DMS153 treated with DMSO at 0.1 percent for 48 hours (cell line): Measurements from ENCODE around the gene ESR2.
"Not testable (repeated sequence)": the region's sequence is repeated elsewhere in the genome, so short reads cannot be mapped to it uniquely, and the experiment has no call there.

Source experiments
- DNase-seq: peaks from one replicate; lab custom pipeline; 2025; ENCODE audit not compliant: unreplicated experiment; lab: John Stamatoyannopoulos, UW

The ESR2 gene

DNA sequence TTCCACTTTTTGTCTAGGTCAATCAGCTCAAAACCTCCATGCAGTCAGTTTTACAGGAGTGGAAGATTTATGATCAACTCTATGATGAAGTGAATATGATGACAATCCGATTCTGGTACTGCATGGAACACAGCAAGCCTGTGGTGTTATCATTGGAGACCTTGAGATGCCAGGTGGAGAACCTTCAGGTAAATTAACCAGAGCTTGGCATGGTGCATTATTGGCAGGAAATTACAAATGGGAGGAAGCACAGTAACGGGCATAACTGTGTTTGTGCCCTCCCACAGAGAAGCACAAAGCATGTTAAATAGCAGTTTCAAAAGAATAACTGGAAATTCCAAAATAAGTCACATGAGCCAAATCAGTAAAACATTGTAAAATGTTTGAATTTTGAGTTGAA lies 135.6 kb downstream of the ESR2 start:
- no peak for DNase-seq

DNA sequence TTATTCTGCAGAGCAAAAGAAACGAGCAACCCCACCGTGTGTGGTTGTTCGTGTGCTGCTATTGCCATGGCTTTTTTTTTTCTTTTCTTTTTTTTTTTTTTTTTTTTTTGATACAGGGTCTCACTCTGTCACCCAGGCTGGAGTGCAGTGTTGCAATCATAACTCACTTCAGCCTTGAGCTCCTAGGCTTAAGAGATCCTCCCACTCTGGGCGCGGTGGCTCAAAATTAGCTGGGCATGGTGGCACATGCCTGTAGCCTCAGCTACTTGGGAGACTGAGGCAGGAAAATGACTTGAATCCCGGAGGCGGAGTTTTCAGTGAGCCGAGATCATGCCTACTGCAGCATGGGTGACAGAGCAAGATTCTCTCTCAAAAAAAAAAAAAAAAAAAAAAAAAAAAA lies 144.2 kb downstream of the ESR2 start:
- no peak for DNase-seq

DNA sequence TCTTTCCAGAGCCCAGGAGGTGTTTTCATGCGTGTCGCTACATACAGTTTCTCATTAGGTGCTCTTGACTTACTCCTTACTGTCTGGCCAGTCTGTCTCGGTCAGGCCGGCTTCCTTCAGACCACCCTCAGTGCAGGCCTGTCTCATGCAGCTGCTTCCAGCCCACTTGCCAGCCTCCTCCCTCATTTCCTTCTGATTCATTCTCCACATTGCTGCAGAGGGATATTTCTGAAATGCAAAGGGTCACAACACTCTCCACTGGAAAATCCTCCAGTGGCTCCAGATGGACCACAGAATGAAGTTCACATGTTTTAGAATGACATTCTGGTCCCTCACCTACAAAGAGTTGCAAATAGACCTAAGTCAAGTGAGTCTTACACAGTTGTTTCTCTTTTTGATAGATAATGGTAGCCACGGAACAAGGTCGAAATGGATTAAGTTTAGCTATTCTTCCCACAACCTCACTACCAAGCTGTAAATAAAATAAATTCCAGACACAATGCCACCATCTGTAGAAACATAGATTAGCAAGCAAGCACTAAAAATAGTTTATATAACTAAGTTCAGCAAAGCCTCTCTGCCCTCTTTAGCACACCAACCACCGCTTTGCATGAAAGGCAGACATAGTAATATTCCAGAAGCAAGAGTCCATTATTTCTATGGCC lies 146.9 kb downstream of the ESR2 start:
- no peak for DNase-seq

DNA sequence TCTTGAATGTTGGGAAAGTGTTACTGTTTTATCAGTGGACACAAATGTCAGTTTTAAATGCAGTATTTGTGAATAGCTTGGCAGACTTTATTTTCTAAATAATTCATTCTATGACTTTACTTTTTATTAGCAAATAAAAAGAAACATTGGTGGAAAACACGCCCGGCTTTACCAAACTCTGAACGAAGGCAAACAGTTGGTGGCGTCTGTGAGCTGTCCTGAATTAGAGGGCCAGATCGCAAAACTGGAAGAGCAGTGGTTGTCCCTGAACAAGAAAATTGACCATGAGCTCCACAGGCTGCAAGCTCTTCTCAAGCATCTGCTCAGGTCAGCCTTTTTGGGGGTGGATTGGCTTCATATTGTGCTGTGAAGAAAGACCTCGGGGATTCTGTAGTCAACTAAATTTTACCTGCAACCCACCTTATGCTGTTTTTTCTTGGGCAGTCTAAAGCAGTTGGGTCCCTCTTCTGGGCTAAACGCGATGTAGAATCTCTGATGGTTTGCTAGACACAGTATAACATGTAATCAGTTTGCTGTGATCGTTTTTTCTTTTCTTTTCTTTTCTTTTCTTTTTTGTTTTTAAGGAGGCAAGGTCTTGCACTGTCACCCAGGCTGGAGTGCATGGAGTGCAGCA lies 156.4 kb downstream of the ESR2 start:
- DNase-seq, result no peak

DNA sequence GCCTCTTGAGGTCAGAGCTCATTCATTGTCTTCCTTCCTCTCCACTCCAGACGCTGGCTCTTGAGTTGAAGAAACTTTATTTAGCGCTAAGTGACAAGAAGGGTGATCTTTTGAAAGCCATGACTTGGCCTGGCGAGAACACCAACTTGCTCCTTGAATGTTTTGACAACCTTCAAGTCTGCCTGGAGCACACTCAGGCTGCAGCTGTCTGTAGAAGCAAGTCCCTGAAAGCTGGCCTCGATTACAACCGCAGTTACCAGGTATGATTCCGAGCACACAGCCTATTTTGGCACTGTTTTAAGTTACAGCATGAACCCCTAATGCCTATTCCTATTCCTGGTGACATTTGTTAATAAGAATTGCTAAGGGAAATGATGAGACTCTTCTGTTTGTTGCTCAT lies 167.6 kb downstream of the ESR2 start:
- DNase-seq, result no peak

DNA sequence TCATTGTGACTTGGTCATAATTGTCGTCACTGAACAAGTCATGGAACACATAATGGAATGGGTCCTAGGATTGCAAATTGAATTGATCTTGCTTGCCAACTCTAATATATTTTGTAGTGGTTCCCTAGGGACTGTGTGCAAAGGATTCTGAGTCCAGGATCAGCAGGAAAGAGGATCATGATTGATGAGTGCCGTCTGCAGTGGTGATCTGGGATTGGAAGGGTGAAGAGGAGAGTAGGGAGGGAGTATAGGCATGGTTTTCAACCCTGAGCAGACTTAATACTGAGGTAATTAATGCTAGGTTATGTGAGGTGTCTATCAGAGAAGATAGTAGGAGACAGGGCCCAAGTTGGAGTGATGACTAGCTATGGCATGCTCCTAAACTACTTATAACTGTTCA lies 168.9 kb downstream of the ESR2 start:
- DNase-seq, result no peak

DNA sequence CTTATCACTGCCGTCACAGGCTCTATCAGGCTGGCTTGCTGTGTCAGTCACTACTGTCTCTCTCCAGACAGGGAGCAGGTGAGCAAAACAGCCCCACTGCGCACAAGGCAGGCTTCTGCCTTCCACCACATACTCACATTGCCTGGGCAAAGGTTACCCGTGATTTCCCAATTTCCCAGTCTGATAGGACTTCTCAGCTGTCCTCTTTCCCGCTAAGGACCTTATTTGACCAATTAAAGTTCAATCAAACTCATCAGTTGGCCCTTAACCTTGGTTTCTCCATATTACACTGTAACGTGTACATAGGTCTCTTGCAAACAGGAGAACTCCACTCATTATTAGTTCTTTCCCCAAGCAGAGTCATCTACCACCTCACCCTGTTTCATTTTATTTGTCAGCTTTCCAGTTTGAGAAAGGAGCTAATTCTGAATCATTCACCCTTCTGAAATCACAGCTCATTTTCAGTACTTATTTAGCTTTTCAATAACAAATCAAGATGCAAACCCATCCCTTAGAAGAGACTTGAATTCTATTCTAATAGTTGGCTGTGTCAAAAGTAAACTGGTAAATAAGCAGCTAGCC lies 170.8 kb downstream of the ESR2 start:
- DNase-seq, result no peak

DNA sequence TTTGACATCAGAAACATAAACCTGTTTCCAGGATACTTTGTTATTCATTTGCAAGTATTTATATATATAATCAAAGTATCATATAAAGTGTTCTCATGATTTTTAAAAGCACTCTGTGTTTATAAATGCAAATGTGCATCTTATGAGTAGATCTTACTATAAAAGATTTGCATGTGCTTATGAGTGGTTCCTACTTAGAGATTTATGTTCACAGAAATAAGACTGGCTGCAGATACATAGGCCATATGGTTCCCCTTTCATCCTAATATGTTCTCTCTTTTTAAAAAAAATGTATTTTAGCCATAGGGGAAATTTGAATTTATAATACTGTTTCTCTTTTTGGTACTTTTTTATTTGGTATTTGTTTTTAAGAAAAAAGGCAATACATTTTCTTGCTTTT lies 174.2 kb downstream of the ESR2 start:
- DNase-seq, result no peak

DNA sequence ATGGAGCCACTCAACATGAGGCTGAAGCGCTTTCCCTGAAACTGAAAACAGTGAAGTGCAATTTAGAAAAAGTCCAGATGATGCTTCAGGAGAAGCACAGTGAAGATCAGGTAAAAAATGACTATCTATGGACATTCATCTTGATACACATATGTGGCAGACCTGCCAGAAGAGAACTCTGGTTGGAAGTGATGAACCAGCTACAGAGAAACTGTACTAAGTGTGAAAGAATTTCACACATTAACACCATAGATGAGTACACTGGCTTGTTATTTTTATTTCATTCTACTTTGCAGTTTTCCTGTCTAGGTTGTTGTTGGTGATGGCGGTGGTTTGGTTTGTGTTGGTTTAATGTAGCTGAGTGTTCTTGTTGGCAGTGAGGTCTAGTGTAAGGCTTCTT lies 174.7 kb downstream of the ESR2 start:
- no peak for DNase-seq

DNA sequence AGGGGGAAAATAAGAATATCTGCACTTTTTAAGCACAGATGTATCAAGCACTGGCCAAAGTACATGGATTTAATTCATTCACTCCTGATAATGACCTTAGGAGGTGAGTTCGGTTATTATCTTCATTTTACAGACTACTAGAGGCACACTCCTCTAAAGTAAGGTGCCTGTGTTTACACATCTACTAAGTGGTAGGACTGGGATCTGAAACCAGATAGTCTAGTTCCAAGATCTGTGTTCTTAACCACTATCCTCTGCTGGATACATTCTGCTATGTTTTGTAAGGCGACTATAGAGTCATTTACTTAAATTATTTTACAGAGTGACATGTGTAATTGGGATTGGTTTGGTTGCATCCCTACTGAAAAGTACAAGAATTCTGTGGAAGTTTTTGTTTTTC lies 175.3 kb downstream of the ESR2 start:
- DNase-seq, result no peak

DNA sequence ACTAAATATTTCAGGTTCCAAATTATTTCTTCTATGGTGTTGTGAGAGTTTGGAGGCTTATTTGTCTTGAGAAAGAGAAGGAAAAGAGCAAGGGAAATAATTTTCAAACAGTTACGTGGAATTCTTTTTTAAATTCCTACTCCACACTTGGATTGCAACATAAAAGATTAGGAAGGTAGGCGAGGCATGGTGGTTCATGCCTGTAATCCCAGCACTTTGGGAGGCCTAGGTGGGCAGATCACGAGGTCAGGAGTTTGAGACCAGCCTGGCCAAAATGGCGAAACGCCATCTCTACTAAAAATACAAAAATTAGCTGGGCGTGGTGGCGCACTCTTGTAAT lies 175.8 kb downstream of the ESR2 start:
- DNase-seq, result not testable (repeated sequence)

DNA sequence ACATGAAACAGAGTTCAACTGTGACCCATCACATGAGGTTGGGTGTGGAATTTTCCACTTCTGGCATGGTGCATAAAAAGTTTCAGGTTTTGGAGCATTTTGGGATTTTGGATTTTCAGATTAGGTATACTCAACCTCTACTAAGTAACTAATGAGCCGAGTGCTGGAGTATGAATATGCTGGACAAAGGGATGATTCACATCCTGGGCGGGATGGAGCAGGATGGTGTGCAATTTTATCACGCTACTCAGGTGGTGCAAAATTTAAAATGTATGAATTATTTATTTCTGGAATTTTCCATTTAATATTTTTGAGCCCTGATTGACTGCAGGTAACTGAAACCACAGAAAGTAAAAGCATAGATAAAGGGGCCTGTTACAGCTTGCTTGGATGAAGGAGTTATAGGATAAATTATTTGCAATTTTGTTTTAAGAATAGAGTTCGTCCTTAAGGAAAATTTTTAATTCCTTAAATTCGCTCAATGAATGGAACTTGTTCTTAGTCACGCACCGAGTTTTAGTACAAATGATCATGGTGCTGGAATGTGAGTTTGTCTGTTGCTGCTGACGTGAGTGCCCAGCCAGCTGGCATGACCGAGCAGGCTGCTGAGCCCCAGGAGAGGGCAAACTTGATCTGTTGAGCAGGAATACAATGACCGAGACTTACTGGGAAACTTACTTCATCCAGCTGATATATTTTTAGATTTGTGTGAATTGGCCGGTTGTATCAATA lies 176.3 kb downstream of the ESR2 start:
- DNase-seq, result no peak

DNA sequence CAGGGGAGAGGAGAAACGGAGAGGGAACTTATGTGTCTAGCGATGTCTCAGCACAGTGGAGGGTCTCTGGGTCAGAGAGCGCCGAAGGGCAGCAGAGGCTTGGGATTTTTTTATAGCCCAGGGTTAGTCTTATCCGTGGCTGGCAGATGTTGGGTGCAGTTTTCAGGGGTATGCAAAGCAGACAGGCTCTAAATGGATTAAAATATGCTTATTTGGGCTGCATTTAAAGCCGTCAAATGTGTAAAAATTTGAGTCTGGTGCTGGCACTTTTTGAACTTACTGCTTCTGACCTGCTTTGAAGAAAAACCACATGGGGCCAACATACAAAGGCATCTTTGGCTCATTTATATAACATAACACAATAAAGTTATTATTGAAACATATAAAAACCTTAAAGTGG lies 178.8 kb downstream of the ESR2 start:
- DNase-seq, result no peak

DNA sequence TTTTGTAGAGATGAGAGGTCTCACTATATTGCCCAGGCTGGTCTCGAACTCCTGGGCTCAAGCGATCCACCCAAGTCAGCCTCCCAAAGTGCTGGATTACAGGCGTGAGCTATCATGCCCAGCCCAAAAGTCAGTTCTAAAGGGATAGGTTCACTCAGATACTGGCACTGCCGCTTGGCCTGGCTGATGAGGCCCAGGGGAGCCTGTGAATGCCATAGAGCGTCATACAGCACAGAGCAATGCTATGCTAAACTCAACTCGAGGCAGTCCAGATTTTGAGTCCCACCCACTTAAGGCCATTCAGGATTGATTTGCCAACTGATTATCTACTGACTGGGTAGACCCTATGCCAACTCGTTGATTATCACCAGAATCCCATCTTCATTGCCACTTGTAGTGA lies 179.4 kb downstream of the ESR2 start:
- no peak for DNase-seq

DNA sequence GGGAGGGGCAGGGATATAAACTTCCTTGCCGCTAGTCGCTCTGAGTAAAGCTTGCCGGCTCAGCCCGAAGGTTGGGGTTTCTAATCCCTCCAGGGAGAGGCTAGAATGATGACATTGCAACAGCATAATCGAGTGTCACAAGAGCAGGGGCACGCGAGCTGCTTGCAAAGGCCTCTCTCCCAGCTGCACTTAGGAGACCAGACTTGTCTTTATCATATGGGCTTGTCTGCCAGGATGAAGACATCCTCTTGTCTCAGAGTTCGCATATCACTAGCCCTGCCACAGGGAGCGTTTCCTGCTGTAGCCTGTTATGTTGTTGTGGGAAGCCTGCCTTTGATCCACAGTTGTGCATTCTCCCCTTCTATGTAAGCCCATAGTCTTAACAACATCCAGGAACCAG lies 180.0 kb downstream of the ESR2 start:
- no peak for DNase-seq

DNA sequence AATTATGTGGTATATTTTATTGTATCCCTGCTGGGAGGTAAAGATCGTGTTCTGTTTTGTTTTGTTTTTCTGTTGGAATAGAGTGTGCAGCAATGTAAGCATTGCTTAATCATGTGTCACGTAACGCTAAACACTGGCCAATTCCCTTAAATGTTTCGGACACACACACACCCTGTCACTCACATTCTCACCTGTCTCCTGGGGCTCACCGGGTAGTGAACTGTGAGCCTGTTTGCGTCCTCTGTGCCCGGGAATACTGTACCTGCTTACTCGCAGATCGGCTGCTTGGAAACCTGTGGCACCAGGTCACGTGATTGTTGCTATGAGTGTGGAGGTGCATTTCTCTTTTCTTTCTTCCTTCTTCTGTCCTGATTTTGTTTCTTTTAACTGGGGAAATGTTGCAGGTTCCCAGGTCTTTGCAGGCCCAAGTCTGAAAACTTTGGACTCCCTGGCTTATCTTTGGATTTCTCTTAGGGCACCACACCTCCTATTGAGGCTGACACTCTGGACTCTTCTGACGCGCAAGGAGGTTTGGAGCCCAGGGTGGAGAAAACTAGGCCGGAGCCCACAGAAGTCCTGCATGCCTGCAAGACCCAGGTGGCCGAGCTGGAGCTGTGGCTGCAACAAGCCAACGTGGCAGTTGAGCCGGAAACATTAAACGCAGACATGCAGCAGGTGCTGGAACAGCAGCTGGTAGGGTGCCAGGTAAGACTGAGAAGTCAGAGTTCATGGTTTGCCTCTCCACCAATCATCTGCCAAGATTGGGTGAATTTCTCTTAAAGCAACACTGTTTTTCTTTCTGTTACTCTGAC lies 181.1 kb downstream of the ESR2 start:
- DNase-seq, result peak; percentile 43

DNA sequence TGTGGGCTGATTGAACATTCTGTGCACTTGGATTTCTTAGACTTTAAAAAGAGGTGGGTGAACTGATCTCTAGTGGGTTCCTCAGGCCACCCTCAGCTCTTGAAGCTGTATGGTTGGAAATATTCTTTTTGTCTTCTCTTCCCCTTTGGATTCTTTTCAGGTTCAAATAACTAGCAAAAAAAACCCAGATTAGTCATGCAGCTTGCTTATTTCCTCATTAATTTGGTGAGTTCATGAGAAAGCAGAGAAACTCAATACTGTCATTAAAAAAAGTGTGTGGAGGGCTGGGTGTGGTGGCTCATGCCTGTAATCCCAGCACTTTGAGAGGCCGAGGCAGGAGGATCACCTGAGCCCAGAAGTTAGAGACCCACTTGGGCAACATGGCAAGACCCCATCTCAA lies 183.4 kb downstream of the ESR2 start:
- DNase-seq, result no peak

DNA sequence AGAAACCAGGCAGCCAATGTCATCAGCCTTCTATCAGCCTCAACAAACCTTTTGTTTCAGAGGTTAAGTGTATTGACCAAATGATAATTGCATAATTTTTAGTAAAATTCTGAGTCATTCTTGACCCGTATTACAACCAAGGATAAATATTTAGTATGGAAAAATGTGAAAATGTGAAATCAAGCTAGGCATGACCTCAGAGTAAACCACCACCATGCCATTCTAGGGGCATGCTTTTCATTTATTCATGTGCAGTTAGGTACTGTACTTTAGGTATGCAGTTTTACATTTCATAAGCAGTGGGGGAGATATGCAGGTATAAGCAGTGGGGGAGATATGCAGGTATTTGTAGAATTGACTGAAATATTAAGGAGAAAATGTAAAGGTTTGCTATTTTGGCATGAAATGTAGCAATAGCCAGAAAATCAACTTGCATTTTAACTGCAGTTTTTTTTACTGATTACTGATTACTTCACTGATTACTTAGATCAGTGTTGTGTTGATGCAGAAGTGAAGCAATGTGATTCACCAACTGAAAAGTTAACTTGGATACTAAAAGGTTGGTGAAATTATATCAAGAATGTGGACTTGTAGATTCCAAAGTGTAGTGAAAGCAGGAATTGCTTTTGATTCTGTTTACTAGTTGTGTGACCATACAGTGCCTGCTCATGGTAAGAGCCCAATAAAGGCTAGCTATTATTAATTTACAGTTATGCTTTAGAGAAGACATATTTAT lies 184.2 kb downstream of the ESR2 start:
- no peak for DNase-seq

DNA sequence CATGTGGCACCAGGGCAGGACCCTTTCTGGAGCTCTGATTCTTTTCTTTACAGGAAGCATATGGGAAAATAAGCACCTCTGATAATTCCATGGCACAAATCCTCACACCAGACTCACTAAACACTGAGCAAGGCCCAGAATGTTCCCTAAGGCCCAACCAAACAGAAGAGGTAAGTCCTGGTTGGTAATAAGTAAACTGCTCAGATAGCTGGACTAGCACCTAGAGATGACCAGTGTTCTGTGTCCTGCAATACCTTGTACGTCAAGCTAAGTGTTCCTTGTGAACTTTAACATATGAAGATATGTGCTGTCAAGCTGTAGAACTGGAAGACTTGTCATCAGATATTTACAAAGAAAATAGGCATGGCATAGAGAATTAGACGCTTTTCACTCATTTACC lies 186.7 kb downstream of the ESR2 start:
- no peak for DNase-seq

DNA sequence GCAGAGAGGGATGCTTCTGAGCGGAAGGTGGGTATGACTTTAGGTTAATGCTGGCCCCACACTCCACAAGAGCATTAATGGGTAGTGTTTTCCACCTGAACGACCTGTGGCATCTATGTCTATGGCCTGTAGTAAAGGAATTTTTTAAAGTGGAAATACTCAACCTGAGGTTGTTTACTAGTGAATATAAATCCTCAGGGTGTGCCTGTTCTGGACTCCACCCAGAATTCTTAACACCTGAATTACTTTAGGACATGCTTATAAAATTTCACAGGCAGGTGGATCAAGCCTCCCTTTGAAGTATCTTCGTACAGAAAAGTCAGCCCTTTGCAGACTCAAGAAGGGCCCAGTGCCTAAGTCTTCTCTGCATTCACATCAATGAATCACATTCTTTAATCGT lies 196.1 kb downstream of the ESR2 start:
- DNase-seq, result no peak

DNA sequence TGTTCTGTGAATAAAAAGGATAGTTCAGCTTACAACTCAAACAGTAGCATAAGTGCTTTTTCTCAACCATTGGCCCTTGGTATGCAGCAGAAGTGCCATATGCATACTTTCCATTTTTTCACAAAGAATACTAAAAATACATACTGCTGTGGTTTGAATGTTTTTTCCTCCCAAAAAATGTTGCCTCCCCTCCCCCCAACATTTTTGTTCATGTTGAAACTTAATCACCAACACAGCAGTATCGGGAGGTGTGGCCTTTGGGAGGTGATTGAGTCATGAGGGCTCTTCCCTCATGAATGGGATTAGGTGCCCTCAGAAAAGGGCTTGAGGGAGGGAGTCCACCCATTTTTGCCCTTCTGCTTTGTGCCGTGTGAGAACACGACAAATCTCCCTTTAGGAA lies 198.6 kb downstream of the ESR2 start:
- no peak for DNase-seq
